Keratinocyte (primary cell): Measurements from ENCODE around the gene SHPK. TPM values are rescaled to one million over a fixed set of nuclear protein-coding genes. Genes with fewer than 3 reads are reported as not detected.
"Not testable (repeated sequence)": the region's sequence is repeated elsewhere in the genome, so short reads cannot be mapped to it uniquely, and the experiment has no call there.

Experiments used
- DNase-seq: peaks from one replicate; pipeline ENCODE4 v3.0.0-alpha.2; 2011; ENCODE audit warnings: low read depth, missing footprints, low spot score
- FAIRE-seq: peaks from 2 replicates; lab custom pipeline; 2011; peaks lifted over from hg19 to GRCh38; lab: Jason Lieb, UNC
- H2AFZ ChIP-seq: 2 replicates; pipeline ENCODE4 v1.6.0; 2012; ENCODE audit warnings: low read length, control low read depth, inconsistent platforms; ENCODE audit not compliant: control insufficient read depth
- H3K27ac ChIP-seq: 2 replicates; pipeline ENCODE4 v1.5.1; 2011; ENCODE audit warnings: low read length; ENCODE audit not compliant: control insufficient read depth, insufficient read depth
- H3K27me3 ChIP-seq: 3 replicates; pipeline ENCODE4 v1.6.0; 2011; ENCODE audit warnings: low read length; ENCODE audit not compliant: control insufficient read depth, insufficient read depth; ENCODE audit errors: extremely low read depth
- H3K36me3 ChIP-seq, 2 experiments: 2 replicates in 1 of 2; 3 replicates in 1 of 2; pipeline ENCODE4 v1.5.1; 2011; ENCODE audit warnings: low read length in 2 of 2, mild to moderate bottlenecking in 1 of 2; ENCODE audit not compliant: control insufficient read depth in 2 of 2, insufficient read depth in 2 of 2; ENCODE audit errors: extremely low read depth in 1 of 2
- H3K4me1 ChIP-seq: 3 replicates; pipeline ENCODE4 v1.5.1; 2011; ENCODE audit warnings: low read length; ENCODE audit not compliant: control insufficient read depth, insufficient read depth; ENCODE audit errors: extremely low read depth
- H3K4me2 ChIP-seq: 3 replicates; pipeline ENCODE4 v1.6.0; 2011; ENCODE audit warnings: low read depth, low read length; ENCODE audit not compliant: control insufficient read depth, insufficient read depth; ENCODE audit errors: extremely low read depth
- H3K4me3 ChIP-seq, 3 experiments: fragments of 200-600 bp in 1 of 3; sonication (generic) in 1 of 3; 2 replicates in 2 of 3; 3 replicates in 1 of 3; pipeline ENCODE4 v1.5.1; 2011 to 2016; ENCODE audit warnings: low read length in 3 of 3, mild to moderate bottlenecking in 3 of 3, control low read depth in 2 of 3, inconsistent platforms in 1 of 3, low read depth in 1 of 3, mixed read lengths in 1 of 3, mixed run types in 1 of 3, moderate library complexity in 1 of 3; ENCODE audit not compliant: control insufficient read depth in 2 of 3, insufficient read depth in 2 of 3; ENCODE audit errors: extremely low read depth in 1 of 3
- H3K79me2 ChIP-seq: 2 replicates; pipeline ENCODE4 v1.6.0; 2012; ENCODE audit warnings: low read length; ENCODE audit not compliant: control insufficient read depth, insufficient read depth
- H3K9ac ChIP-seq: 3 replicates; pipeline ENCODE4 v1.6.0; 2011; ENCODE audit warnings: low read length; ENCODE audit not compliant: control insufficient read depth, insufficient read depth; ENCODE audit errors: extremely low read depth
- H3K9me1 ChIP-seq: 3 replicates; pipeline ENCODE4 v1.6.0; 2011; ENCODE audit warnings: low read length; ENCODE audit not compliant: control insufficient read depth, insufficient read depth; ENCODE audit errors: extremely low read depth
- H3K9me3 ChIP-seq: 2 replicates; pipeline ENCODE4 v1.5.1; 2012; ENCODE audit warnings: low read depth, low read length; ENCODE audit not compliant: control insufficient read depth
- H4K20me1 ChIP-seq: 3 replicates; pipeline ENCODE4 v1.6.0; 2011; ENCODE audit warnings: low read length; ENCODE audit not compliant: control insufficient read depth, insufficient read depth; ENCODE audit errors: extremely low read depth
- EZH2 ChIP-seq: IDR thresholded peaks from one replicate; pipeline ENCODE4 v1.6.1; 2012; ENCODE audit warnings: inconsistent platforms, mild to moderate bottlenecking, low read length, moderate library complexity
- dilution Hi-C: fragments of 300-500 bp; cut with MboI; formaldehyde crosslinking; loops from one replicate; pipeline ENCODE4 v1.7.0; 2020; ENCODE audit warnings: low sequenced_read_pairs; ENCODE audit not compliant: extremely low pct_ligation_motif_present
- polyA plus RNA-seq, 5 experiments: library from polyadenylated mRNA; depleted of rRNA in 3 of 5; stranded (reverse) in 3 of 5; stranded (forward) in 1 of 5; unstranded in 1 of 5; fragments of >200 nt; gene quantifications; 1 replicate in 1 of 5; 2 replicates in 3 of 5; 3 replicates in 1 of 5; pipeline versions ENCODE4 v1.2.1 to v1.2.3, GENCODE V29; 2011 to 2012; ENCODE audit warnings: missing spikeins in 2 of 5, low read depth in 1 of 5, low replicate concordance in 1 of 5
- TF ChIP-seq, protein P1 (sequence below), 3 experiments: IDR thresholded peaks in 1 of 3; conservative IDR thresholded peaks in 1 of 3; optimal IDR thresholded peaks in 1 of 3; 2 replicates in 2 of 3; 3 replicates in 1 of 3; pipeline versions ENCODE3 to v1.5.1; 2011; ENCODE audit warnings: low read length in 3 of 3, mild to moderate bottlenecking in 3 of 3, moderate library complexity in 2 of 3, control low read depth in 1 of 3, inconsistent platforms in 1 of 3; ENCODE audit not compliant: insufficient read depth in 2 of 3; ENCODE audit errors: extremely low read depth in 1 of 3

SHPK gene
- polyA plus RNA-seq, 1 donor (not counting 4 experiments of a cell fraction or from before 2014, with no cell fraction given): 9.2 TPM

DNA sequence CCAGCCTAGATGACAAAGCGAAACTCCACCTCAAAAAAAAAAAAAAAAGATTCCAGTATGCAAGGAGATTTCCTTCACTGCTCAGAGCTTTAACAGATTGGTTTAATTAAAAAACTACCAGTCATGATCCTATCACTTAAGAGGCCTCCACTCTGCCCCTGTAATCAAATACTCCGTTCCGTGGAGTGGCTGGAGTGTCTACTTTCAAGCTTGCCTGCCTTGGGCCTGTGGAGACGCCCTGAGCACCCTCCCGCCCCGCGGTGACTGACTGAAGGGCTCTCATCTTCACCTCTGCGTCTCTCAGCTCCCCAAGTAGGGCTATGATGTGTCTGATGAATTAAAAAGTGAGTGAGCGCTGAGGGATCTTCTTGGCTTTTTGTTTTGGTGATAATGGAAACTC lies 53.1 kb downstream of the SHPK start:
- no peak overlapping the region for H3K4me3 ChIP-seq
- dilution Hi-C loops: no loop called here
- H3K36me3 ChIP-seq: peaks cover 4 to 11% of the 10 kb centered on the region in 2 experiments
- no peaks in the 10 kb centered on the region for H3K9me3 ChIP-seq
- H3K79me2 ChIP-seq: no peaks in the 10 kb centered on the region
- H3K4me2 ChIP-seq: no peak overlapping the region
- no peak for FAIRE-seq
- H3K9me1 ChIP-seq: no peaks in the 10 kb centered on the region
- DNase-seq: no peak
- no peak overlapping the region for H3K9ac ChIP-seq
- no peaks in the 10 kb centered on the region for H3K27me3 ChIP-seq
- H2AFZ ChIP-seq: no peak overlapping the region
- H4K20me1 ChIP-seq: no peaks in the 10 kb centered on the region
- H3K27ac ChIP-seq: no peak overlapping the region
- H3K4me1 ChIP-seq: peaks cover 6% of the 10 kb centered on the region
- TF ChIP-seq EZH2: no peak
- TF ChIP-seq, protein P1, sequence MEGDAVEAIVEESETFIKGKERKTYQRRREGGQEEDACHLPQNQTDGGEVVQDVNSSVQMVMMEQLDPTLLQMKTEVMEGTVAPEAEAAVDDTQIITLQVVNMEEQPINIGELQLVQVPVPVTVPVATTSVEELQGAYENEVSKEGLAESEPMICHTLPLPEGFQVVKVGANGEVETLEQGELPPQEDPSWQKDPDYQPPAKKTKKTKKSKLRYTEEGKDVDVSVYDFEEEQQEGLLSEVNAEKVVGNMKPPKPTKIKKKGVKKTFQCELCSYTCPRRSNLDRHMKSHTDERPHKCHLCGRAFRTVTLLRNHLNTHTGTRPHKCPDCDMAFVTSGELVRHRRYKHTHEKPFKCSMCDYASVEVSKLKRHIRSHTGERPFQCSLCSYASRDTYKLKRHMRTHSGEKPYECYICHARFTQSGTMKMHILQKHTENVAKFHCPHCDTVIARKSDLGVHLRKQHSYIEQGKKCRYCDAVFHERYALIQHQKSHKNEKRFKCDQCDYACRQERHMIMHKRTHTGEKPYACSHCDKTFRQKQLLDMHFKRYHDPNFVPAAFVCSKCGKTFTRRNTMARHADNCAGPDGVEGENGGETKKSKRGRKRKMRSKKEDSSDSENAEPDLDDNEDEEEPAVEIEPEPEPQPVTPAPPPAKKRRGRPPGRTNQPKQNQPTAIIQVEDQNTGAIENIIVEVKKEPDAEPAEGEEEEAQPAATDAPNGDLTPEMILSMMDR (optimal IDR thresholded peaks at IDR 0.05 in 1 of 3, IDR thresholded peaks at IDR 0.05 in 1 of 3, conservative IDR thresholded peaks at IDR 0.05 in 1 of 3; ENCODE audit: extremely low read depth in 1 of 3, insufficient read depth in 2 of 3, low read length in 3 of 3): no peak

DNA sequence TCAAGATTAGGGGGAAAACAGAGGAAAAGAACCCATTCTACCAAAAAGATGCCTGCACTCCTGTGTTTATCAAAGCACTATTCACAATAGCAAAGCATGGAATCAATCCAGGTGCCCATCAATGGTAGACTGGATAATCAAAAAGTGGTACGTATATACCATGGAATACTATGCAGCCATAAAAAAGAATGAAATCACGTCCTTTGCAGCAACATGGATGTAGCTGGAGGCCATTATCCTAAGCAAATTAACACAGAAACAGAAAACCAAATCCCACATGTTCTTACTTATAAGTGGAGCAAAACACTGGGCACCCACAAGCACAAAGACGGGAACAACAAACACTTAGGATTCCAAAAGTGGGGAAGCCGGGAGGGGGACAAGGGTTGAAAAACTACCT lies 57.4 kb downstream of the SHPK start:
- H3K36me3 ChIP-seq: peaks cover 0 to 10% of the 10 kb centered on the region in 2 experiments
- H3K4me3 ChIP-seq, H3K4me2 ChIP-seq, H3K27ac ChIP-seq, H3K9me1 ChIP-seq, FAIRE-seq, H4K20me1 ChIP-seq, H2AFZ ChIP-seq, dilution Hi-C loops, H3K9me3 ChIP-seq, H3K27me3 ChIP-seq, H3K9ac ChIP-seq, DNase-seq, H3K79me2 ChIP-seq: not testable (repeated sequence)
- H3K4me1 ChIP-seq: peaks cover 21% of the 10 kb centered on the region

DNA sequence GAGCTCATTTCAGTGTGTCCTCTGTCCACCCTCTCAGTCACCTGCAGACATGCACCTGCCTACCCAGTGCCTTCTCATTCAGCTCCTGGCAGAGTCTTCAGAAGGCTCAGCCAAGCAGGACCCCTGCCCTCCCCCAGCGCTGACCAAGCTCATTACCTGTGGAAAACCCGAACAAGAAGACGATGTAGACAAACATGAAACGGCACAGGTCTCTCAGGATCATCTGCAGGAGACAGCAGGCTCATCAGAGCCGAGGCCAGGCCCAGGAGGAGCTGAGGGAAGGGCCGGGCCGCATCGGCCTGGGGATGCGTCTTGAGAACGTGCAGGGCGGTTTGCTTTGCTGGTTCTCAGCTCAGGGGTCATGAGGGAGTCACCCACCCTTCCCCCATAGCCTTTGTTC lies 59.1 kb downstream of the SHPK start:
- FAIRE-seq: no peak
- Histone ChIP-seq H2AFZ (no peak overlapping the region), H3K36me3 (peaks cover 0 to 12% of the 10 kb centered on the region in 2 experiments), H3K9ac (no peak overlapping the region), H3K27ac (no peak overlapping the region), H3K4me1 (peaks cover 21% of the 10 kb centered on the region), H4K20me1 (no peaks in the 10 kb centered on the region), H3K4me2 (no peak overlapping the region), H3K9me3 (no peaks in the 10 kb centered on the region), H3K4me3 (no peak overlapping the region), H3K79me2 (no peaks in the 10 kb centered on the region), H3K9me1 (no peaks in the 10 kb centered on the region), H3K27me3 (no peaks in the 10 kb centered on the region)
- dilution Hi-C loops: no loop called here
- DNase-seq: no peak
- TF ChIP-seq, protein P1 (optimal IDR thresholded peaks at IDR 0.05 in 1 of 3, IDR thresholded peaks at IDR 0.05 in 1 of 3, conservative IDR thresholded peaks at IDR 0.05 in 1 of 3; ENCODE audit: extremely low read depth in 1 of 3, insufficient read depth in 2 of 3, low read length in 3 of 3): no peak
- no peak for TF ChIP-seq EZH2
